Subcutaneous abdominal adipose tissue (tissue), 5 donors: Measurements from ENCODE around the gene KIAA1671.

Experiments
- H3K27ac ChIP-seq: one replicate; pipeline ENCODE4 v1.7.0; 2013; ENCODE audit warnings: low read depth, mild to moderate bottlenecking, inconsistent platforms, low read length, moderate library complexity
- H3K27me3 ChIP-seq, 5 donors: one replicate each; pipeline ENCODE4 v1.7.0; 2013; ENCODE audit warnings: low read length in 5 of 5, inconsistent platforms in 1 of 5; ENCODE audit not compliant: control insufficient read depth in 5 of 5, insufficient read depth in 4 of 5
- H3K36me3 ChIP-seq, 5 donors: one replicate each; pipeline ENCODE4 v1.7.0; 2013; ENCODE audit warnings: low read length in 5 of 5; ENCODE audit not compliant: control insufficient read depth in 5 of 5, insufficient read depth in 5 of 5
- H3K4me1 ChIP-seq, 5 donors: one replicate each; pipeline ENCODE4 v1.7.0; 2013; ENCODE audit warnings: low read length in 5 of 5, mild to moderate bottlenecking in 3 of 5, moderate library complexity in 1 of 5; ENCODE audit not compliant: control insufficient read depth in 5 of 5, insufficient read depth in 5 of 5
- H3K4me3 ChIP-seq, 5 donors: one replicate each; pipeline ENCODE4 v1.7.0; 2013; ENCODE audit warnings: low read length in 5 of 5, low read depth in 1 of 5
- H3K9ac ChIP-seq, 5 donors: one replicate each; pipeline ENCODE4 v1.7.0; 2013; ENCODE audit warnings: low read length in 5 of 5, mild to moderate bottlenecking in 4 of 5, moderate library complexity in 3 of 5
- H3K9me3 ChIP-seq, 5 donors: one replicate each; pipeline ENCODE4 v1.7.0; 2013; ENCODE audit warnings: low read length in 5 of 5; ENCODE audit not compliant: control insufficient read depth in 5 of 5
- donor health status: healthy.
- donor health status: healthy.
- donor health status: healthy.
- donor health status: healthy.
- donor health status: healthy.

Gene KIAA1671

GRCh38 chr22:25160120-25160996 is 207.8 kb downstream of the KIAA1671 start:
- no peaks in the 10 kb centered on the region for H3K36me3 ChIP-seq
- H3K9me3 ChIP-seq = no peaks in the 10 kb centered on the region
- peaks cover 0 to 6% (median 0%) of the 10 kb centered on the region in 5 donors for H3K4me1 ChIP-seq
- no peak overlapping the region for H3K4me3 ChIP-seq
- no peak overlapping the region for H3K27ac ChIP-seq
- H3K27me3 ChIP-seq = no peaks in the 10 kb centered on the region
- no peak overlapping the region for H3K9ac ChIP-seq

DNA sequence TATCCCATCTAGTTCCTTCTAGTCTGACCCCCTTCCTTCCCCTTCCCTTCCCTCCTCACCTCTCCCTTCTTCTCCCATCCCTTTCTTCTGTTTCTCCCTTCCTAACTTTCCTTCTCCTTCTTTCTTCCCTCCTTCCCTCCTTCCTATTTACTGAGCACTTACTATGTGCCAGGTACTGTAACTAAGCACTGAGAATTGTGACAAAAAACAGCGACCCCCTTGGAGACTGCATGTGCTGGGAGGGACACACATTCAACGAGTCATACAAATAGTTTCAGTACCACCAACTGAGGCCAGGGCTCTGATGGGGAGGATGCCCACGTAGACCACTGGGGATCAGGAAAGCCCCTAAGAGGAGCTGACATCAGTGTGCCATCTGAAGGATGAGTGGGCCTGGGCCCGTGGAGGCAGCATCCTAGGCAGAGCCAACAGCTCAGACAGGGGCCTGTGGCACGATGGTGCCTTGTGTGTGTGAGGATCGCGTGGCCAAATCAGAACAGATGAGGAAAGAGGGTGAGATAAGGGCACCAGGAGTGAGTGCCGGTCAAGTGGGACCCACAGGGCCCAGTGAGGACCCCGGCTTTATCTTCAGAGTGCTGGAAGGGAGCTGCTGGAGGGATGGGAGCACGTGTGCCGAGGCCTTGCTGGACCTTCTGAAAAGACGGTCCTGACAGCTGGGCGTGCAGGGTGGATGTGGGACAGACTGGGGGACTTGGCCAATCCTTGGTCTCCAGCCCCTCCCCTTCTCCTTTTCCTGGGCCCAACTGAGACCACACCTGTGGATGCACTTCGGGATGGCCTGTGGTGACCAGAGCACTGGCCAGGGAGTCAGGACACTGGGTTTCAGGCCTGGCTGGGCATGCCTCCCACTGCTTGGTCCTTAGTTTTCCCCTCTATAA is 208.8 kb downstream of the KIAA1671 start:
- Histone ChIP-seq H3K4me1 (peaks cover 0 to 7% (median 0%) of the 10 kb centered on the region in 5 donors), H3K4me3 (no peak overlapping the region), H3K9me3 (no peaks in the 10 kb centered on the region), H3K27me3 (no peaks in the 10 kb centered on the region), H3K27ac (no peak overlapping the region), H3K9ac (no peak overlapping the region), H3K36me3 (no peaks in the 10 kb centered on the region)

- Histone ChIP-seq H3K4me3 (no peak overlapping the region), H3K27me3 (no peaks in the 10 kb centered on the region), H3K36me3 (no peaks in the 10 kb centered on the region), H3K27ac (no peak overlapping the region), H3K4me1 (peaks cover 0 to 12% (median 5%) of the 10 kb centered on the region in 5 donors), H3K9ac (no peak overlapping the region), H3K9me3 (no peaks in the 10 kb centered on the region)
Measured at GRCh38 chr22:25161916-25162530, 209.5 kb downstream of the KIAA1671 start.

DNA sequence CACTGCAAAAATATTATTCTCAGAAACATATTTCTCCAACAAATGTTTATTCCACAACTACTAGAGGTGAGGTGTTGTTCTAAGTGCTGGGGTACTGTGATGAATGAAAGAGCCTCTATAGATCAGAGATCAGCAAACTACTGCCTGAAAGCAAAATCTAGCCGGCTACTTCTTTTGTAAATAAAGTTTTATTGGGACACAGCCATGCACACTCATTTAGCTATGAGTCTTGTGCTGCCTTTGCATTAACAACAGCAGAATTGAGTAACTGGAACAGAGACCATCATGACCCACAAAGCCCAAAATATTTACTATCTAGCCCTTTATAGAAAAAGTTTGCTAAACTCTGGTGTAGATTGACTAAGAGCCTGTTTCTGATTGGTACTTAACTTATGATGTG is 210.0 kb downstream of the KIAA1671 start:
- H3K4me3 ChIP-seq = no peak overlapping the region
- no peaks in the 10 kb centered on the region for H3K36me3 ChIP-seq
- H3K27ac ChIP-seq = no peak overlapping the region
- no peak overlapping the region for H3K9ac ChIP-seq
- no peaks in the 10 kb centered on the region for H3K27me3 ChIP-seq
- no peaks in the 10 kb centered on the region for H3K9me3 ChIP-seq
- H3K4me1 ChIP-seq = peaks cover 0 to 15% (median 8%) of the 10 kb centered on the region in 5 donors

- Histone ChIP-seq H3K9me3 (no peaks in the 10 kb centered on the region), H3K4me3 (no peak overlapping the region), H3K36me3 (no peaks in the 10 kb centered on the region), H3K27me3 (no peaks in the 10 kb centered on the region), H3K4me1 (peaks cover 0 to 10% (median 8%) of the 10 kb centered on the region in 5 donors), H3K9ac (no peak overlapping the region), H3K27ac (no peak overlapping the region)
Measured at GRCh38 chr22:25165785-25166184, 213.3 kb downstream of the KIAA1671 start.

- H3K27me3 ChIP-seq = no peaks in the 10 kb centered on the region
- H3K9ac ChIP-seq = no peak overlapping the region
- no peak overlapping the region for H3K4me3 ChIP-seq
- no peaks in the 10 kb centered on the region for H3K9me3 ChIP-seq
- H3K27ac ChIP-seq = no peak overlapping the region
- no peaks in the 10 kb centered on the region for H3K36me3 ChIP-seq
- peaks cover 0 to 10% (median 8%) of the 10 kb centered on the region in 5 donors for H3K4me1 ChIP-seq
Measured at GRCh38 chr22:25166266-25167040, 213.9 kb downstream of the KIAA1671 start.

GRCh38 chr22:25167082-25167481 is 214.6 kb downstream of the KIAA1671 start:
- Histone ChIP-seq H3K36me3 (peaks cover 0 to 1% (median 0%) of the 10 kb centered on the region in 5 donors), H3K9me3 (no peaks in the 10 kb centered on the region), H3K4me1 (peaks cover 0 to 10% (median 7%) of the 10 kb centered on the region in 5 donors), H3K4me3 (no peak overlapping the region), H3K27me3 (no peaks in the 10 kb centered on the region), H3K27ac (no peak overlapping the region), H3K9ac (no peak overlapping the region)

DNA sequence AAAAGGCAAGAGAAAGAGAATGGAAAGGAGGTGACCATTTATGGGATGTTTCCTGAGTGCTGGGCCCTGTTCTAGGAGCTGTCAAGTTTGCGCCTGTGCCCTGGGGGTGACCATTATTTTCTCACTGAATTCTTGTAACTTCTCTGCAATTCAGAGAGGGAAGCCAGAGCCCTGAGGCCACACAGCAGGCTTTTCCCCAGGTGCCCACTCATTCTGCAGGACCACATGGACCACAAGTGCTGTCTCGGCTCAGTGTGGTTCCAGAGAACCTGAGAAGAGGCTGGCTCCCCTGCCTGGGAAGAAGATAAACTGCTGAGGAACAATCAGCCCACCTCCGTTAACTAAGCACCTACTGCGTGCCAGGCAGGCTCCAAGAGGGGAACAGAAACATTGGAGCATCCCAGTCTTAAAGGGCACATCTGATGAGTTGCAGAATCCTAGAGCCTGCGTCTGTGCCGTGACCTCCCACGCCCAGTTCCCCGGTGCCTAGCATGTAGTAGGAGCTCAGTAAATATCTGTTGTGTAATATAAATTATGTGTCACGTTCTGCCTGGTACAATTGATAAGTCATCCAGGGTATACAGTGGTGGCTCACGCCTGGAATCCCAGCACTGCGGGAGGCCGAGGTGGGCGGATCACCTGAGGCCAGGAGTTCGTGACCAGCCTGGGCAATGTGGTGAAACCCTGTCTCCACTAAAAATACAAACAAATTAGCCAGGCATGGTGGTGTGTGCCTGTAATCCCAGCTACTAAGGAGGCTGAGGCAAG is 215.5 kb downstream of the KIAA1671 start:
- Histone ChIP-seq H3K4me3 (no peak overlapping the region), H3K4me1 (peaks cover 0 to 10% (median 7%) of the 10 kb centered on the region in 5 donors), H3K27ac (no peak overlapping the region), H3K27me3 (no peaks in the 10 kb centered on the region), H3K36me3 (peaks cover 0 to 6% (median 4%) of the 10 kb centered on the region in 5 donors), H3K9ac (no peak overlapping the region), H3K9me3 (no peaks in the 10 kb centered on the region)
